HG02840 (cell line): ENCODE results near the gene RAB28.

ENCODE experiments used
- ATAC-seq: cut with Tn5 transposase; IDR thresholded peaks from one replicate; pipeline ENCODE4 v1.9.1; 2021; ENCODE audit warnings: mild to moderate bottlenecking, moderate library complexity, moderate number of reproducible peaks; ENCODE audit not compliant: unreplicated experiment, low FRiP score

The RAB28 gene

GRCh38 chr4:13514722-13515121 lies 30.6 kb upstream of the RAB28 start:
- ATAC-seq: no peak

GRCh38 chr4:13511101-13511500 lies 27.0 kb upstream of the RAB28 start:
- ATAC-seq: no peak

- ATAC-seq: no peak
Measured at GRCh38 chr4:13509442-13509841, 25.3 kb upstream of the RAB28 start.

GRCh38 chr4:13504374-13504773 lies 20.2 kb upstream of the RAB28 start:
- no peak for ATAC-seq

- no peak for ATAC-seq
Measured at GRCh38 chr4:13498469-13498868, 14.3 kb upstream of the RAB28 start.

GRCh38 chr4:13496605-13497004 lies 12.5 kb upstream of the RAB28 start:
- ATAC-seq: no peak

- ATAC-seq: no peak
Measured at GRCh38 chr4:13495753-13496152, 11.6 kb upstream of the RAB28 start.

- ATAC-seq: no peak
Measured at GRCh38 chr4:13493793-13494192, 9.7 kb upstream of the RAB28 start.

GRCh38 chr4:13492747-13493146 lies 8.6 kb upstream of the RAB28 start:
- no peak for ATAC-seq

- ATAC-seq: peak; percentile 37
Measured at GRCh38 chr4:13484749-13485221, 645 bp upstream of the RAB28 start.

GRCh38 chr4:13483768-13484121 lies 395 bp downstream of the RAB28 start:
- peak; percentile 18 for ATAC-seq

GRCh38 chr4:13483136-13483767 lies 888 bp downstream of the RAB28 start:
- peak; percentile 1 for ATAC-seq

- no peak for ATAC-seq
Measured at GRCh38 chr4:13481569-13481968, 2.6 kb downstream of the RAB28 start.

GRCh38 chr4:13478707-13479106 lies 5.4 kb downstream of the RAB28 start:
- ATAC-seq: no peak

GRCh38 chr4:13478131-13478530 lies 6.0 kb downstream of the RAB28 start:
- ATAC-seq: no peak

GRCh38 chr4:13476915-13477314 lies 7.2 kb downstream of the RAB28 start:
- no peak for ATAC-seq

GRCh38 chr4:13476152-13476551 lies 8.0 kb downstream of the RAB28 start:
- no peak for ATAC-seq

- no peak for ATAC-seq
Measured at GRCh38 chr4:13471400-13471799, 12.7 kb downstream of the RAB28 start.

- no peak for ATAC-seq
Measured at GRCh38 chr4:13470379-13470778, 13.8 kb downstream of the RAB28 start.

GRCh38 chr4:13464973-13465372 lies 19.2 kb downstream of the RAB28 start:
- no peak for ATAC-seq

- no peak for ATAC-seq
Measured at GRCh38 chr4:13464543-13464942, 19.6 kb downstream of the RAB28 start.

- ATAC-seq: no peak
Measured at GRCh38 chr4:13461191-13461905, 22.8 kb downstream of the RAB28 start.
